Retinal pigment epithelial cell (primary cell): Measurements from ENCODE around the gene MID1.
"Not testable (repeated sequence)": the region's sequence is repeated elsewhere in the genome, so short reads cannot be mapped to it uniquely, and the experiment has no call there.

Experiments
- DNase-seq: peaks from one replicate; pipeline ENCODE4 v3.0.0-alpha.2; 2010; ENCODE audit warnings: low read depth
- H3K4me3 ChIP-seq: 2 replicates; pipeline ENCODE4 v1.5.1; 2011; ENCODE audit warnings: mild to moderate bottlenecking, low read length, control low read depth, moderate library complexity
- CTCF ChIP-seq: conservative IDR thresholded peaks from 2 replicates; pipeline ENCODE4 v1.5.1; 2011; ENCODE audit warnings: low read depth, low read length, control low read depth, inconsistent platforms

MID1 gene

GRCh38 chrX:10589098-10589497 is 31.3 kb downstream of the MID1 start:
- DNase-seq: no peak
- no peak for TF ChIP-seq CTCF
- H3K4me3 ChIP-seq: no peak overlapping the region

GRCh38 chrX:10584882-10585281 is 35.5 kb downstream of the MID1 start:
- not testable (repeated sequence) for DNase-seq, H3K4me3 ChIP-seq

- no peak for TF ChIP-seq CTCF
- no peak overlapping the region for H3K4me3 ChIP-seq
- no peak for DNase-seq
These were observed 37.4 kb downstream of the MID1 start for GRCh38 chrX:10582945-10583344.

DNA sequence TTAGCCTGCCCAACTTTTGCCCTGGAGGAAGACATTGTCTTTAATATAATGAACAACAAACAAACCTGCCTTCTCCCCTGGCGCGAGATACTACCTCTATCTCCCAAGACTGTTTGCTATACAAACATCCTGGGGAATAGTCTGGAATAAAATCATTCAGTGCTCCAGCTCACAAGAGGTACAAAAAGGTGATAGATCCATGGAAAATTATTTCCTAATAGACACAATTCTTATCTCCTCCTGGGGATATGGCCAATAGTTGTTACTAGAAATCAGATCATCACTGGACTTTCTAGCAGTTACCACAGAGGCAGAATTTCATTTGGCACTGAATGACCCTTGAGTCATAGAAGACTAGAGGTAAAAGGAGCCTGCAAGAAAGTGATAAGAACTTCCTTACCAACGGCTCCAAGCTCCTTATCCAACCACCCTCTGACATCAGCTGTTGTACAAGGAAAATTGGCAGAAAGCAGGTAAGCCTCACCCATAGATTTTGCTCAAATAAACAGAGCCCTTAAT is 38.1 kb downstream of the MID1 start:
- TF ChIP-seq CTCF: no peak
- DNase-seq: no peak

GRCh38 chrX:10579112-10580011 is 41.0 kb downstream of the MID1 start:
- DNase-seq: no peak
- H3K4me3 ChIP-seq: peak overlapping the region; percentile 7
- no peak for TF ChIP-seq CTCF

More for the DNA sequence above, 38.1 kb downstream of the MID1 start:
- H3K4me3 ChIP-seq: no peak overlapping the region

- H3K4me3 ChIP-seq: no peak overlapping the region
- no peak for TF ChIP-seq CTCF
- DNase-seq: no peak
These were observed 41.9 kb downstream of the MID1 start for GRCh38 chrX:10578527-10578926.

DNA sequence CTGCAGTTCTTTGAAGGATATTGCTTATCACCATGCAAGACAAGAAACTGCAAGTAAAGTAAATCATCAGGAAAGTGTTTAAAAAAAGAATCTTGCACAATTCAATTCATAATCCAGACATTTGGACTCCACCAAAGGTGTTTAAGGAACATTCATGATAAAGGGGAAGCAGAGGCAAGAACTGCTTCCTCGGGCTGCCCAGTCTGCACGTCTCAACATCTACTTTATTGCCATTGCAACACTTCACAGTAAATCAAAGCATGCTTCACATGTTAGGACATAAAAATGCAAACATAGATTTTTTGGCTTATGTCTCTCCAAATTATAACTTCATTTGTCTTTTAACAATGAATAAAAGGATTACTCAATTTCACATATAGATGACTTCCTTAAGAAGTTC is 42.5 kb downstream of the MID1 start:
- no peak for TF ChIP-seq CTCF
- no peak overlapping the region for H3K4me3 ChIP-seq
- DNase-seq: no peak
